ENCODE data around the gene TEX38. TPM values are rescaled to one million over a fixed set of nuclear protein-coding genes. Genes with fewer than 3 reads are reported as not detected.

The TEX38 gene
- total RNA-seq, 1 donor from 2014 or later: not detected

- H3K4me3 Mint-ChIP-seq (ENCODE audit: unreplicated experiment): no peak overlapping the region
- peaks cover 3% of the 10 kb centered on the region for H3K27me3 Mint-ChIP-seq (ENCODE audit: unreplicated experiment)
- DNase-seq (ENCODE audit: low spot score): no peak
- H3K27ac Mint-ChIP-seq (ENCODE audit: unreplicated experiment): no peak overlapping the region
- no peaks in the 10 kb centered on the region for H3K9me3 Mint-ChIP-seq (ENCODE audit: unreplicated experiment)
- no peak for TF ChIP-seq CTCF (IDR thresholded peaks at IDR 0.05; ENCODE audit: unreplicated experiment)
- H3K4me1 Mint-ChIP-seq (ENCODE audit: unreplicated experiment): peaks cover 11% of the 10 kb centered on the region
- H3K36me3 Mint-ChIP-seq (ENCODE audit: low read depth, unreplicated experiment): peaks cover 26% of the 10 kb centered on the region
These were observed 1.5 kb upstream of the TEX38 start for GRCh38 chr1:46670134-46670533.

- H3K27me3 Mint-ChIP-seq (ENCODE audit: unreplicated experiment): peaks cover 3% of the 10 kb centered on the region
- H3K36me3 Mint-ChIP-seq (ENCODE audit: low read depth, unreplicated experiment): peaks cover 41% of the 10 kb centered on the region
- no peak for TF ChIP-seq CTCF (IDR thresholded peaks at IDR 0.05; ENCODE audit: unreplicated experiment)
- no peaks in the 10 kb centered on the region for H3K4me1 Mint-ChIP-seq (ENCODE audit: unreplicated experiment)
- H3K27ac Mint-ChIP-seq (ENCODE audit: unreplicated experiment): no peak overlapping the region
- H3K4me3 Mint-ChIP-seq (ENCODE audit: unreplicated experiment): peak overlapping the region; percentile 33
- H3K9me3 Mint-ChIP-seq (ENCODE audit: unreplicated experiment): no peaks in the 10 kb centered on the region
- no peak for DNase-seq (ENCODE audit: low spot score)
These were observed 1.0 kb downstream of the TEX38 start for GRCh38 chr1:46672696-46673095.

GRCh38 chr1:46673749-46674182 lies 2.1 kb downstream of the TEX38 start:
- no peak for TF ChIP-seq CTCF (IDR thresholded peaks at IDR 0.05; ENCODE audit: unreplicated experiment)
- Mint-ChIP-seq H3K27me3 (ENCODE audit: unreplicated experiment) (peaks cover 3% of the 10 kb centered on the region), H3K36me3 (ENCODE audit: low read depth, unreplicated experiment) (peaks cover 48% of the 10 kb centered on the region), H3K4me1 (ENCODE audit: unreplicated experiment) (no peaks in the 10 kb centered on the region), H3K4me3 (ENCODE audit: unreplicated experiment) (no peak overlapping the region), H3K9me3 (ENCODE audit: unreplicated experiment) (no peaks in the 10 kb centered on the region), H3K27ac (ENCODE audit: unreplicated experiment) (no peak overlapping the region)
- DNase-seq (ENCODE audit: low spot score): no peak

- Mint-ChIP-seq H3K9me3 (ENCODE audit: unreplicated experiment) (no peaks in the 10 kb centered on the region), H3K4me3 (ENCODE audit: unreplicated experiment) (no peak overlapping the region)
- no peak for DNase-seq (ENCODE audit: low spot score)
These were observed 4.1 kb downstream of the TEX38 start for GRCh38 chr1:46675549-46676314.

More at GRCh38 chr1:46675549-46676314, 4.1 kb downstream of the TEX38 start:
- Mint-ChIP-seq H3K4me1 (ENCODE audit: unreplicated experiment) (peaks cover 2% of the 10 kb centered on the region), H3K27ac (ENCODE audit: unreplicated experiment) (no peak overlapping the region), H3K36me3 (ENCODE audit: low read depth, unreplicated experiment) (peaks cover 61% of the 10 kb centered on the region), H3K27me3 (ENCODE audit: unreplicated experiment) (peaks cover 3% of the 10 kb centered on the region)
- TF ChIP-seq CTCF (IDR thresholded peaks at IDR 0.05; ENCODE audit: unreplicated experiment): no peak
